AG10803 (cell line): ENCODE data around the gene TMEM123.

Source experiments
- DNase-seq: peaks from one replicate; pipeline ENCODE4 v3.0.0; 2010; ENCODE audit warnings: low read depth
- H3K4me3 ChIP-seq: 2 replicates; pipeline ENCODE4 v1.5.1; 2011; ENCODE audit warnings: mild to moderate bottlenecking, low read length, control low read depth
- CTCF ChIP-seq: conservative IDR thresholded peaks from 2 replicates; pipeline ENCODE4 v1.5.1; 2011; ENCODE audit warnings: mild to moderate bottlenecking, low read length, control low read depth, inconsistent platforms

Gene TMEM123

GRCh38 chr11:102423936-102424335 is 28.6 kb downstream of the TMEM123 start:
- DNase-seq, result no peak
- no peak for TF ChIP-seq CTCF
- H3K4me3 ChIP-seq, result no peak overlapping the region

- no peak for DNase-seq
- no peak overlapping the region for H3K4me3 ChIP-seq
- TF ChIP-seq CTCF, result no peak
These were observed 29.5 kb downstream of the TMEM123 start for GRCh38 chr11:102422817-102423712.

GRCh38 chr11:102421261-102421660 is 31.3 kb downstream of the TMEM123 start:
- TF ChIP-seq CTCF, result no peak
- DNase-seq, result no peak
- H3K4me3 ChIP-seq, result no peak overlapping the region

- no peak overlapping the region for H3K4me3 ChIP-seq
- DNase-seq, result no peak
- no peak for TF ChIP-seq CTCF
These were observed 32.0 kb downstream of the TMEM123 start for GRCh38 chr11:102420547-102420946.

- TF ChIP-seq CTCF, result no peak
- no peak for DNase-seq
- no peak overlapping the region for H3K4me3 ChIP-seq
These were observed 33.4 kb downstream of the TMEM123 start for GRCh38 chr11:102419181-102419580.

- no peak for TF ChIP-seq CTCF
- no peak for DNase-seq
- no peak overlapping the region for H3K4me3 ChIP-seq
These were observed 35.6 kb downstream of the TMEM123 start for GRCh38 chr11:102416976-102417375.

- no peak for DNase-seq
- TF ChIP-seq CTCF, result no peak
- no peak overlapping the region for H3K4me3 ChIP-seq
These were observed 37.2 kb downstream of the TMEM123 start for GRCh38 chr11:102415304-102415916.
